ENCODE results near the gene CALCOCO1. TPM values are rescaled to one million over a fixed set of nuclear protein-coding genes. Genes with fewer than 3 reads are reported as not detected.

The CALCOCO1 gene, protein sequence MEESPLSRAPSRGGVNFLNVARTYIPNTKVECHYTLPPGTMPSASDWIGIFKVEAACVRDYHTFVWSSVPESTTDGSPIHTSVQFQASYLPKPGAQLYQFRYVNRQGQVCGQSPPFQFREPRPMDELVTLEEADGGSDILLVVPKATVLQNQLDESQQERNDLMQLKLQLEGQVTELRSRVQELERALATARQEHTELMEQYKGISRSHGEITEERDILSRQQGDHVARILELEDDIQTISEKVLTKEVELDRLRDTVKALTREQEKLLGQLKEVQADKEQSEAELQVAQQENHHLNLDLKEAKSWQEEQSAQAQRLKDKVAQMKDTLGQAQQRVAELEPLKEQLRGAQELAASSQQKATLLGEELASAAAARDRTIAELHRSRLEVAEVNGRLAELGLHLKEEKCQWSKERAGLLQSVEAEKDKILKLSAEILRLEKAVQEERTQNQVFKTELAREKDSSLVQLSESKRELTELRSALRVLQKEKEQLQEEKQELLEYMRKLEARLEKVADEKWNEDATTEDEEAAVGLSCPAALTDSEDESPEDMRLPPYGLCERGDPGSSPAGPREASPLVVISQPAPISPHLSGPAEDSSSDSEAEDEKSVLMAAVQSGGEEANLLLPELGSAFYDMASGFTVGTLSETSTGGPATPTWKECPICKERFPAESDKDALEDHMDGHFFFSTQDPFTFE
- total RNA-seq = 100 to 1,000 TPM; 215 to 256 (median 226) TPM
- 138 TPM for total RNA-seq (2013)

DNA sequence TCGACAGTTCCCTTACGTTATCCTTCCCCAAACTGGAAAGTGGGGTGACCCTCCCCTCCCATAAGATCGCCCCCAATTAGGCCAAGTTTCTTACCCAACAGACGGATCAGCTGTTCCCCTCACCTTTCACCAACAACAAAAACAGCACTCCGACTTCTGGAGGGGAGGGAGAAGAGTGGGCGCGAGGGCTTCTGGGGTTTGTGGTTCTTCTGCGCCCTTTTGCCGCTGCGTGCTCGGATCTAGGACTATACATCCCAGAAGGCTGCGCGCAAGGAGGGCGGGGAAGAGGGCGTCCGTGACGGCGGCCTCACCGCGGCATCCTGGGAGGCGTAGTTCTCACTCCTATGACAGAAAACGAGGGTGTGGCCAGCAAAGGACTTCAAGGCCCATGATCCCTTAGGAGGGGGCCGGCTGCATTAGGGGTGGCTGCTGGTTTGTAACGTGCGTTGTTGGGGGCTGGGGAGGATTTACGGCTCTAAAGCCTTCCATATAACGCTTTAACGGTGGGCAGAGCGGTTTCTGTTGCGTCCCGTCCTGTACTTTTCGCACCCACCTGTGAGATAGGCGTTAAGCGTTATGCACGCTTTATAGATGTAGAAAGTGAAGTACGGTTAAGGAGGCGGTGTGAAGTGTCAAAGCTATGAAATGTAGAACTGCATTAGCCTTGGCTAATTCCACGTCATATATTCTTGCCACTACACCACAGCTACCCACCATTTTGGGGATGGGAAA lies at the start of gene CALCOCO1:
Gene CALCOCO1 (minus strand): TSS at position 143 of the 732 bp plus-strand sequence. CDS start 2,210 bp downstream, outside the sequence.
- H3K4me1 Mint-ChIP-seq = peaks cover 30 to 36% of the 10 kb centered on the region in 2 donors
- DNase-seq (peak; percentile 92 to 99), ATAC-seq (peak; percentile 92 to 99 (median 94))
- peak within 1 kb of the TSS; percentile 76 for H3K27ac ChIP-seq (ENCODE audit: low read length)
- H3K36me3 ChIP-seq (ENCODE audit: control insufficient read depth, insufficient read depth, low read length) = peaks cover 22% of the 10 kb centered on the region
- under 1% methylated on average over 32 of the region's 38 CpGs for WGBS (ENCODE audit: insufficient coverage)
- no peaks in the 10 kb centered on the region for H3K9me3 ChIP-seq (ENCODE audit: control insufficient read depth, insufficient read depth, low read length)
- intact Hi-C loops (cut with micrococcal nuclease) = loop anchor here (1.0 kb wide), 3 partner anchors 19 to 227 kb away; partner anchors contain the start of gene ATP5MC2
- H3K27ac Mint-ChIP-seq = peak within 1 kb of the TSS; percentile 90 to 92
- no peaks in the 10 kb centered on the region for H3K9me3 Mint-ChIP-seq
- H3K4me1 ChIP-seq (ENCODE audit: control insufficient read depth, insufficient read depth, low read length) = peaks cover 18% of the 10 kb centered on the region
- peak within 1 kb of the TSS; percentile 43 for H3K4me3 ChIP-seq (ENCODE audit: low read length)
- H3K27me3 Mint-ChIP-seq (ENCODE audit: low read depth in 2 of 2) = peaks cover 4 to 10% of the 10 kb centered on the region in 2 donors
- H3K27me3 ChIP-seq (ENCODE audit: control insufficient read depth, insufficient read depth, low read length) = no peaks in the 10 kb centered on the region
- TF ChIP-seq CTCF (IDR thresholded peaks at IDR 0.05) = no peak
- H3K4me3 Mint-ChIP-seq = peak within 1 kb of the TSS; percentile 93
- peaks cover 7% of the 10 kb centered on the region for H3K36me3 Mint-ChIP-seq

GRCh38 chr12:53776872-53777271 lies 49.6 kb upstream of the CALCOCO1 start:
- intact Hi-C loops (cut with micrococcal nuclease) = no loop called here
- no peaks in the 10 kb centered on the region for H3K4me1 Mint-ChIP-seq

DNA sequence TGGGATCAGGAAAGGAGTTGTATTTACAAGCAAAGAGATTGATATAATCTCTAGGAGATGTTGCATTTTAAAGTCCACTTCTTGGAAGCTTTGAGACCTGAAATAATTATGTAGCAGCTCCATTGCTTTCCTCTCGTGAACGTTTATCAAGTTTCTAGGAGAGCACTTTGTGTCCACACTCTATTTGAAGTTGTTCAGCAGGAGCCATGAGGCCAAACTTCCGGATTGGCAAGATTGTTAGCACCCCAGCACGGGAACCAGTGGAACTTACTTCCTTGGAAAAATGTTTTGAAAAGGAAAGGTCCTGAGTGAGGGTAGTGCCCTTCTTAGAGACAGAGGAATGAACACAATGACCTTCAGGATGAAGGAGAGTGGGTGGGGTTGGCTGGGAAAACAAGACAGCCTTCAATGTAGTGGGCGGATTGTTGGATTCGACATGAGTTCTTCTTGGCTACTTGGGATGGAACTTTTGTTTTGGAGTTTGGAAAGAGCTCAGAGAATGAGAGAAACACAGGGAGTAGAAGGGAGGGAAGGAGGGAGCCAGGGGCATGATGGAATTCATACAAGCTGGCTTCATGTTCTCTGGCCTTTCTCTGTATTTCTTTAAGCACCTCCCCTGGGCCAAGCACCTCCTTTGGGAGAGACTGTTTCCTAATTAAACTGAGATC lies 48.4 kb upstream of the CALCOCO1 start:
- no peaks in the 10 kb centered on the region for H3K36me3 Mint-ChIP-seq
- Histone ChIP-seq H3K9me3 (ENCODE audit: control insufficient read depth, insufficient read depth, low read length) (no peaks in the 10 kb centered on the region), H3K27ac (ENCODE audit: low read length) (no peak overlapping the region), H3K36me3 (ENCODE audit: control insufficient read depth, insufficient read depth, low read length) (no peaks in the 10 kb centered on the region), H3K4me1 (ENCODE audit: control insufficient read depth, insufficient read depth, low read length) (no peaks in the 10 kb centered on the region), H3K27me3 (ENCODE audit: control insufficient read depth, insufficient read depth, low read length) (peaks cover 6% of the 10 kb centered on the region), H3K4me3 (ENCODE audit: low read length) (no peak overlapping the region)
- intact Hi-C loops (cut with micrococcal nuclease) = no loop called here
- no peak for TF ChIP-seq CTCF (IDR thresholded peaks at IDR 0.05)
- DNase-seq = no peak
- 65% methylated on average over 6 of the region's 6 CpGs for WGBS (ENCODE audit: insufficient coverage)
- no peaks in the 10 kb centered on the region for H3K9me3 Mint-ChIP-seq
- H3K4me3 Mint-ChIP-seq = no peak overlapping the region
- no peak overlapping the region for H3K27ac Mint-ChIP-seq
- no peaks in the 10 kb centered on the region for H3K4me1 Mint-ChIP-seq
- peaks cover 33 to 41% of the 10 kb centered on the region in 2 donors for H3K27me3 Mint-ChIP-seq (ENCODE audit: low read depth in 2 of 2)
- no peak for ATAC-seq

More at GRCh38 chr12:53776872-53777271, 49.6 kb upstream of the CALCOCO1 start:
- H3K27ac ChIP-seq (ENCODE audit: low read length) = no peak overlapping the region
- WGBS (ENCODE audit: insufficient coverage) = 80% methylated on average over 1 of the region's 1 CpG
- Mint-ChIP-seq H3K4me3 (no peak overlapping the region), H3K9me3 (no peaks in the 10 kb centered on the region), H3K36me3 (no peaks in the 10 kb centered on the region), H3K27ac (no peak overlapping the region), H3K27me3 (ENCODE audit: low read depth in 2 of 2) (peaks cover 35 to 47% of the 10 kb centered on the region in 2 donors)
- ATAC-seq = no peak
- H3K4me1 ChIP-seq (ENCODE audit: control insufficient read depth, insufficient read depth, low read length) = no peaks in the 10 kb centered on the region
- TF ChIP-seq CTCF (IDR thresholded peaks at IDR 0.05) = no peak
- H3K27me3 ChIP-seq (ENCODE audit: control insufficient read depth, insufficient read depth, low read length) = peaks cover 7% of the 10 kb centered on the region
- DNase-seq = no peak
- no peaks in the 10 kb centered on the region for H3K9me3 ChIP-seq (ENCODE audit: control insufficient read depth, insufficient read depth, low read length)
- H3K4me3 ChIP-seq (ENCODE audit: low read length) = no peak overlapping the region
- H3K36me3 ChIP-seq (ENCODE audit: control insufficient read depth, insufficient read depth, low read length) = no peaks in the 10 kb centered on the region

Data from natural killer cell (primary cell).